ENCODE measurements around the gene RAB7A. TPM values are rescaled to one million over a fixed set of nuclear protein-coding genes. Genes with fewer than 3 reads are reported as not detected.

RAB7A gene
- total and polyA plus RNA-seq, 2 of the 8 experiments (the other 6 are each of a cell fraction or from before 2014, with no cell fraction given): 179 to 195 TPM

GRCh38 chr3:128702391-128702790 lies 23.6 kb upstream of the RAB7A start:
- no peaks in the 10 kb centered on the region for H3K79me2 ChIP-seq (ENCODE audit: control insufficient read depth in 1 of 2, insufficient read depth in 2 of 2, low read length in 2 of 2)
- peaks cover 2% of the 10 kb centered on the region; the same call in 1 of the 2 replicates for H3K23me2 ChIP-seq (ENCODE audit: low read depth, low read length)
- H2BK5ac ChIP-seq (ENCODE audit: low read depth, low read length): no peak overlapping the region
- no peak overlapping the region for H3K14ac ChIP-seq (ENCODE audit: insufficient read length)
- H3K79me1 ChIP-seq (ENCODE audit: low read depth, low read length): no peaks in the 10 kb centered on the region
- no peak overlapping the region for H3K4me3 ChIP-seq (ENCODE audit: extremely low read depth in 1 of 4, insufficient read depth in 2 of 4, low read depth in 3 of 4, low read length in 4 of 4)
- H3K23ac ChIP-seq (ENCODE audit: insufficient read length): no peak overlapping the region
- H3K4me2 ChIP-seq (ENCODE audit: insufficient read depth in 1 of 2, low read depth in 2 of 2, low read length in 2 of 2): no peak overlapping the region
- no peak overlapping the region for H3K27ac ChIP-seq (ENCODE audit: low read depth, low read length)
- ChIA-PET POLR2A (ENCODE audit: partially characterized antibody) (interaction anchor here (1.5 kb wide), 1 partner anchor 26 kb away, joined by 3 read pairs; no protein-coding TSS in a partner anchor), CTCF (ENCODE audit: partially characterized antibody) (interaction anchor here (1.4 to 1.9 kb wide), 3 partner anchors 15 to 77 kb away, joined by 4 to 5 read pairs (median 5); no protein-coding TSS in a partner anchor)
- no peaks in the 10 kb centered on the region for H3K9me3 ChIP-seq (ENCODE audit: insufficient read depth in 2 of 2, low read depth in 1 of 2, low read length in 1 of 2)
- no peaks in the 10 kb centered on the region; a peak in 1 of 7 replicates for H3K4me1 ChIP-seq (replicated peaks in 1 of 4; ENCODE audit: control insufficient read depth in 3 of 4, insufficient read depth in 4 of 4, low read length in 3 of 4)
- no peak overlapping the region for H3K4ac ChIP-seq (replicated peaks; ENCODE audit: insufficient read length, low read depth, low read length)
- H4K5ac ChIP-seq (ENCODE audit: insufficient read length, low read depth, low read length): no peak overlapping the region
- no peak overlapping the region for H4K8ac ChIP-seq (ENCODE audit: extremely low read depth, insufficient read depth, low read length)
- H3K27me3 ChIP-seq (replicated peaks in 1 of 4; ENCODE audit: control insufficient read depth in 3 of 4, extremely low read depth in 1 of 4, insufficient read depth in 3 of 4, low read length in 3 of 4): peaks cover 0 to 6% (median 3%) of the 10 kb centered on the region in 4 experiments; a peak in 2 of 7 replicates
- no peak overlapping the region for H2AFZ ChIP-seq (ENCODE audit: low read length)
- H3K36me3 ChIP-seq (ENCODE audit: control insufficient read depth in 2 of 4, insufficient read depth in 4 of 4, low read length in 3 of 4): no peaks in the 10 kb centered on the region
- no peak overlapping the region for H2BK12ac ChIP-seq (ENCODE audit: low read depth, low read length)
- WGBS, 2 experiments (ENCODE audit: extremely low coverage in 1 of 2, insufficient coverage in 1 of 2, insufficient read length in 1 of 2, insufficient replicate concordance in 2 of 2, low coverage in 1 of 2, low lambda C conversion rate in 2 of 2, missing lambda C conversion rate in 1 of 2): 88% methylated on average over 3 of the region's 3 CpGs; no CpG with 5 or more reads in 1 of the 2 experiments
- FAIRE-seq (no peak), DNase-seq (ENCODE audit: low read depth in 1 of 2, low spot score in 2 of 2) (no peak)
- H2BK120ac ChIP-seq (replicated peaks; ENCODE audit: low read depth, low read length): no peak overlapping the region
- TF ChIP-seq ATF2 (IDR thresholded peaks at IDR 0.05; ENCODE audit: low read length): no peak
- TF ChIP-seq YY1 (IDR thresholded peaks at IDR 0.05; ENCODE audit: low read depth, low read length): no peak
- no peak for TF ChIP-seq CEBPB (IDR thresholded peaks at IDR 0.05; ENCODE audit: low read depth, low read length)
- no peak for TF ChIP-seq CHD2 (IDR thresholded peaks at IDR 0.05; ENCODE audit: low read length)
- no peak for TF ChIP-seq SRF (IDR thresholded peaks at IDR 0.05; ENCODE audit: low read depth, low read length)
- no peak overlapping the region for H2BK15ac ChIP-seq (ENCODE audit: low read length)
- H3K18ac ChIP-seq (ENCODE audit: extremely low read depth, low read length): no peak overlapping the region
- no peak overlapping the region for H4K91ac ChIP-seq (replicated peaks; ENCODE audit: insufficient read length, low read length)
- no peak overlapping the region for H3K9ac ChIP-seq (replicated peaks in 1 of 4; ENCODE audit: extremely low read depth in 1 of 4, low read depth in 3 of 4, low read length in 3 of 4)
- H4K20me1 ChIP-seq (replicated peaks in 1 of 2; ENCODE audit: control insufficient read depth in 1 of 2, insufficient read depth in 2 of 2, low read length in 2 of 2): no peaks in the 10 kb centered on the region
- H2AK5ac ChIP-seq (ENCODE audit: low read depth, low read length): no peak overlapping the region
- no peak overlapping the region for H2BK20ac ChIP-seq (ENCODE audit: low read length)
- no peak overlapping the region for H3K56ac ChIP-seq (replicated peaks; ENCODE audit: insufficient read length, low read depth, low read length)

All from H1 (cell line).